RPMI7951 (cell line): ENCODE results near the gene PSMD12. TPM values are rescaled to one million over a fixed set of nuclear protein-coding genes. Genes with fewer than 3 reads are reported as not detected.
"Not testable (repeated sequence)": the region's sequence is repeated elsewhere in the genome, so short reads cannot be mapped to it uniquely, and the experiment has no call there.

ENCODE experiments used
- DNase-seq: peaks from one replicate; pipeline ENCODE4 v3.0.0-alpha.2; 2012; ENCODE audit warnings: low read depth
- total RNA-seq: library from RNA; depleted of rRNA; stranded (reverse); fragments of >200 nt; shearing (Covaris generic); gene quantifications from 2 replicates; pipeline ENCODE4 v1.2.3, GENCODE V29; 2014; rRNA removed

PSMD12 gene
- total RNA-seq, 1 experiment from 2014 or later = 24.8 TPM

- no peak for DNase-seq
Observed at GRCh38 chr17:67310406-67310805, 56.0 kb downstream of the PSMD12 start.

- DNase-seq = not testable (repeated sequence)
Observed at GRCh38 chr17:67305446-67306235, 60.7 kb downstream of the PSMD12 start.

GRCh38 chr17:67297454-67297960 lies 68.9 kb downstream of the PSMD12 start:
- no peak for DNase-seq

GRCh38 chr17:67294451-67295199 lies 71.8 kb downstream of the PSMD12 start:
- DNase-seq = no peak

GRCh38 chr17:67293251-67294203 lies 72.8 kb downstream of the PSMD12 start:
- DNase-seq = peak; percentile 56

- DNase-seq = no peak
Observed at GRCh38 chr17:67290711-67291291, 75.6 kb downstream of the PSMD12 start.

- DNase-seq = no peak
Observed at GRCh38 chr17:67290244-67290643, 76.1 kb downstream of the PSMD12 start.

GRCh38 chr17:67289181-67289876 lies 77.0 kb downstream of the PSMD12 start:
- DNase-seq = no peak

Other genes with a start within 250 kb of the PSMD12 start
- 16.7 and 24.1 TPM in 2 replicates for gene HELZ, start 121.4 kb downstream of the PSMD12 start, total RNA-seq
- 16.9 and 23.6 TPM in 2 replicates for gene PITPNC1, start 10.7 kb upstream of the PSMD12 start, total RNA-seq